ENCODE data around the gene SRRM4.

SRRM4 gene

GRCh38 chr12:119122751-119123150 lies 141.4 kb downstream of the SRRM4 start:
- no peak for DNase-seq (ENCODE audit: low spot score)

- no peak for DNase-seq (ENCODE audit: low spot score)
Observed at GRCh38 chr12:119128527-119128926, 147.2 kb downstream of the SRRM4 start.

GRCh38 chr12:119129827-119130434 lies 148.6 kb downstream of the SRRM4 start:
- no peak for DNase-seq (ENCODE audit: low spot score)

- DNase-seq (ENCODE audit: low spot score): no peak
Observed at GRCh38 chr12:119130523-119130922, 149.2 kb downstream of the SRRM4 start.

GRCh38 chr12:119134284-119135072 lies 153.1 kb downstream of the SRRM4 start:
- DNase-seq (ENCODE audit: low spot score): no peak

- DNase-seq (ENCODE audit: low spot score): no peak
Observed at GRCh38 chr12:119136811-119137410, 155.6 kb downstream of the SRRM4 start.

- DNase-seq (ENCODE audit: low spot score): no peak
Observed at GRCh38 chr12:119139448-119139847, 158.1 kb downstream of the SRRM4 start.

- no peak for DNase-seq (ENCODE audit: low spot score)
Observed at GRCh38 chr12:119145367-119145766, 164.0 kb downstream of the SRRM4 start.

GRCh38 chr12:119147847-119148448 lies 166.6 kb downstream of the SRRM4 start:
- no peak for DNase-seq (ENCODE audit: low spot score)

- no peak for DNase-seq (ENCODE audit: low spot score)
Observed at GRCh38 chr12:119149270-119149669, 167.9 kb downstream of the SRRM4 start.

- no peak for DNase-seq (ENCODE audit: low spot score)
Observed at GRCh38 chr12:119151445-119152026, 170.2 kb downstream of the SRRM4 start.

GRCh38 chr12:119153477-119154434 lies 172.4 kb downstream of the SRRM4 start:
- DNase-seq (ENCODE audit: low spot score): peak; percentile 61

GRCh38 chr12:119154435-119154818 lies 173.1 kb downstream of the SRRM4 start:
- peak; percentile 44 for DNase-seq (ENCODE audit: low spot score)

GRCh38 chr12:119156401-119157044 lies 175.2 kb downstream of the SRRM4 start:
- DNase-seq (ENCODE audit: low spot score): peak; percentile 50

GRCh38 chr12:119157528-119157927 lies 176.2 kb downstream of the SRRM4 start:
- DNase-seq (ENCODE audit: low spot score): no peak

- DNase-seq (ENCODE audit: low spot score): no peak
Observed at GRCh38 chr12:119157978-119158377, 176.6 kb downstream of the SRRM4 start.

GRCh38 chr12:119158402-119158801 lies 177.1 kb downstream of the SRRM4 start:
- DNase-seq (ENCODE audit: low spot score): no peak

GRCh38 chr12:119159844-119160243 lies 178.5 kb downstream of the SRRM4 start:
- no peak for DNase-seq (ENCODE audit: low spot score)

- no peak for DNase-seq (ENCODE audit: low spot score)
Observed at GRCh38 chr12:119167902-119168301, 186.6 kb downstream of the SRRM4 start.

- DNase-seq (ENCODE audit: low spot score): no peak
Observed at GRCh38 chr12:119168721-119169120, 187.4 kb downstream of the SRRM4 start.

- DNase-seq (ENCODE audit: low spot score): no peak
Observed at GRCh38 chr12:119169150-119169549, 187.8 kb downstream of the SRRM4 start.

All from AG20443 (cell line).